ENCODE results near the gene TOX4.

The TOX4 gene

DNA sequence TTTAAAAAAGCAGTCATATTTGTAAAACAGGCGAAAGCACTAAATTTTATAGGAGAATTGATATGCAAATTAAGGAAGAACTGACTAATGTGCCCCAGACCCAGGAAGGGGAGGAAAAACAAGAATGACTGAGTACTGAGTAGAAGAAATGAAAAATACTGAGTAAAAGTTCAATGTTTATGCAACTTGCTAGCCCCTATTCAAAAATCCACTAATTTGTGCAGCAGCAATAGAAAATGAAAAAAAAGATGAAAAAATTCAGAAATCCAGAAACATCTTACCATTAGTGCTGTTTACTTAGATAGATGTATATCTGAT, 27.1 kb upstream of the TOX4 start:
- TF ChIP-seq, protein P1, sequence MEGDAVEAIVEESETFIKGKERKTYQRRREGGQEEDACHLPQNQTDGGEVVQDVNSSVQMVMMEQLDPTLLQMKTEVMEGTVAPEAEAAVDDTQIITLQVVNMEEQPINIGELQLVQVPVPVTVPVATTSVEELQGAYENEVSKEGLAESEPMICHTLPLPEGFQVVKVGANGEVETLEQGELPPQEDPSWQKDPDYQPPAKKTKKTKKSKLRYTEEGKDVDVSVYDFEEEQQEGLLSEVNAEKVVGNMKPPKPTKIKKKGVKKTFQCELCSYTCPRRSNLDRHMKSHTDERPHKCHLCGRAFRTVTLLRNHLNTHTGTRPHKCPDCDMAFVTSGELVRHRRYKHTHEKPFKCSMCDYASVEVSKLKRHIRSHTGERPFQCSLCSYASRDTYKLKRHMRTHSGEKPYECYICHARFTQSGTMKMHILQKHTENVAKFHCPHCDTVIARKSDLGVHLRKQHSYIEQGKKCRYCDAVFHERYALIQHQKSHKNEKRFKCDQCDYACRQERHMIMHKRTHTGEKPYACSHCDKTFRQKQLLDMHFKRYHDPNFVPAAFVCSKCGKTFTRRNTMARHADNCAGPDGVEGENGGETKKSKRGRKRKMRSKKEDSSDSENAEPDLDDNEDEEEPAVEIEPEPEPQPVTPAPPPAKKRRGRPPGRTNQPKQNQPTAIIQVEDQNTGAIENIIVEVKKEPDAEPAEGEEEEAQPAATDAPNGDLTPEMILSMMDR (IDR thresholded peaks at IDR 0.05; ENCODE audit: insufficient read depth, low read depth, low read length, missing control alignments): no peak
- peak overlapping the region; percentile 20 for H3K4me3 ChIP-seq (ENCODE audit: low read depth, low read length)
- DNase-seq (ENCODE audit: low read depth): no peak

DNA sequence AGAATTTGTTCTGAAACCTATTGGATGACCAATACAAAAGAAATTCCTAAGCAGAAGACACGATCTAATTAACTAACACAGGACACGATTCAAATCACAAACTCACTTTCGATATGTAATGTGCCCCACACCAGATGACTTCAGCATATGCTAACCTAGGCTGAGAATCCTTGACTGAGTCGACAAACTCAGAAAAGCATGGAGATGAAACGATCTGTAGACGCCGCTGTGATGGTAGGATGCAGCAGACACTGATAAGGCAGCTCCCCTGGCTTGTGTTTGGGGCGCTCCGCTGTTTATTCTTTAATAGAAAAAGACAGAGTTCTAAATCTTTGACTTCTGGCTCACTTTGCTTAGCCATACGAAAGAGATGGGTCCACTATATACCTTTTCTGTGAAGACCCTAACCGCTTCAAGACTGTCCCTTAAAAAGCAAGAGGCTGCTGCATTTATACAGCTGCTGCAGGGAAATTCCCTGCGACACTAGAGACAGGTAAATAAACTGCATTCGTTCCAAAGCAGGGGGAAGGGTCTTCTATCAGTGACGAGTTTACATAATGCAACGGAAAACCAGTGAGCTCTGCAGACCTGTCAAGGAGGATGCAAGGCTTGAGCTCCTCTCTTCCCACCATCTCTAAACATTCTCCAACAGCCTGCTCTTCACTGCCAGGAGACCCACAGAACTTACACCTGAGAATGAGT, 22.0 kb upstream of the TOX4 start:
- DNase-seq (ENCODE audit: low read depth): peak; percentile 21
- TF ChIP-seq, protein P1 (IDR thresholded peaks at IDR 0.05; ENCODE audit: insufficient read depth, low read depth, low read length, missing control alignments): no peak
- peak overlapping the region; percentile 90 for H3K4me3 ChIP-seq (ENCODE audit: low read depth, low read length)

DNA sequence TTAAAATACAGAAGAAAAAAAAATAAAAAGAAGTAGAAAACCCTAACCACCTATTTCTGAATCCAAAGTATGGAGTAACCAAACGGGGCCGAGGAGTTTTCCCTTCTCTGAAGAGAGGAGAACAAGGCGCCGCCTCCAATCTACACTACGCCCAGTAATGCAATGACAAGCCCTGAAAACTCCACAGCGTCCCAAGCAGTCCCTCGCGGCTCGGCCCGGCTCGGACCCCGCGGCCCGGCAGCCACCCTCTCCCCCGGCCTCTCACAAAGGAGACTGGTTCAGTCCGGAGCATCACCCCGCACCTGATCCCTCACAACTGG, 21.4 kb upstream of the TOX4 start:
- peak overlapping the region; percentile 90 for H3K4me3 ChIP-seq (ENCODE audit: low read depth, low read length)
- no peak for DNase-seq (ENCODE audit: low read depth)
- TF ChIP-seq, protein P1 (IDR thresholded peaks at IDR 0.05; ENCODE audit: insufficient read depth, low read depth, low read length, missing control alignments): no peak

DNA sequence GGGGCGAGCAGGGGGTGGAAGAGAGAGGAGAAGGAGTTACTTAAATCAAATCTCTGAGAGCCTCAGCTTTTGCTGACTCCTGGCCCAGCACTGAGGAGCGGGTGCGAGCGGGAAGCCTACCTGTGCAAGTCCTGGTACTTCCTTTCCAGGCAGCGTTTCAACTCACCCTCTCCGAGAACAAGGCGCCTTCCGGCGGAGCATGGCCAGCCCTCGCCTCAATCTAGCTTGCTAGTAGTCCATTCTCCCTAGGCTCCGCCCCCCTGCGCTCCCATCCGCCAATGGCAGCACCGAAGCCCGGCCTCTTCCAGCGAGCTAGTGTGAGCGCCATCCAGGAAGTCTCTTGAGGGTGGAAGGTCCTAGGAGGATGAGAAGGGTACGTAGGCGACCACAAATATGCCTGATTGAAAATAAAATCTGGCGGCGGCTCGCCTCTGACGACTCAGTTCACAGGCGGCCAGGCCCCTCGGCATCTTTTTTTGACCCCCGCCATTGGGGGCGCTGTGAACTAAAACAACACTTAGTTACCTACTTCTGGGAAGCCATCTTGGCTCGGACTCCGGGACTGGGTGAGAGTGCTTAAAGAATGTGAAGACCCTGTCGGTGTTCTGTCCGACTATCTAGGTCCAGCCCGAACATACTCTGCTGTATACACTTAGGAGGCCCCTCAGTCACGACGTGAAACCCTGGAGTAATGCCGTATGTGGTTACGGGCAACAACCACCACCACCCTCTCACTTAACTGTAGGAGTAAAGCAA, 20.9 kb upstream of the TOX4 start, which contains the start of gene CHD8:
Gene CHD8 (minus strand): TSS at position 212 of the 756 bp plus-strand sequence. CDS start 24,480 bp downstream, outside the sequence.
- TF ChIP-seq, protein P1 (IDR thresholded peaks at IDR 0.05; ENCODE audit: insufficient read depth, low read depth, low read length, missing control alignments): peak; percentile 62
- DNase-seq (ENCODE audit: low read depth): peak; percentile 100
- H3K4me3 ChIP-seq (ENCODE audit: low read depth, low read length): peak within 1 kb of the TSS; percentile 90

DNA sequence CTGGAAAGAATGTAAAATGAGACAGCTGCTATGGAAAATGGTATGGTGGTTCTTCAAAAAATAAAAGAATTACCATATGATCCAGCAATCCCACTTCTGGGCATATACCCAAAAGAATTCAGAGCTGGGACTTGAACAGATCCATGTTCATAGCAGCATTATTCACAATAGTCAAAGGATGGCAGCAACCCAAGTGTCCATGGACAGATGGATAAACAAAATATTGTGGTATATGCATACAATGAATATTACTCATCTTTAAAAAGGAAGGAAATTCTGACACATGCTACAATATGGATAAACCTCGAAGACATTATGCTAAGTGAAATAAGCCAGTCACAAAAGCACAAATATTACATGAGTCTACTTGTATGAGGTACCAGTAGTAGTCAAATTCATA, 9.4 kb upstream of the TOX4 start:
- no peak overlapping the region for H3K4me3 ChIP-seq (ENCODE audit: low read depth, low read length)
- TF ChIP-seq, protein P1 (IDR thresholded peaks at IDR 0.05; ENCODE audit: insufficient read depth, low read depth, low read length, missing control alignments): no peak
- DNase-seq (ENCODE audit: low read depth): no peak

DNA sequence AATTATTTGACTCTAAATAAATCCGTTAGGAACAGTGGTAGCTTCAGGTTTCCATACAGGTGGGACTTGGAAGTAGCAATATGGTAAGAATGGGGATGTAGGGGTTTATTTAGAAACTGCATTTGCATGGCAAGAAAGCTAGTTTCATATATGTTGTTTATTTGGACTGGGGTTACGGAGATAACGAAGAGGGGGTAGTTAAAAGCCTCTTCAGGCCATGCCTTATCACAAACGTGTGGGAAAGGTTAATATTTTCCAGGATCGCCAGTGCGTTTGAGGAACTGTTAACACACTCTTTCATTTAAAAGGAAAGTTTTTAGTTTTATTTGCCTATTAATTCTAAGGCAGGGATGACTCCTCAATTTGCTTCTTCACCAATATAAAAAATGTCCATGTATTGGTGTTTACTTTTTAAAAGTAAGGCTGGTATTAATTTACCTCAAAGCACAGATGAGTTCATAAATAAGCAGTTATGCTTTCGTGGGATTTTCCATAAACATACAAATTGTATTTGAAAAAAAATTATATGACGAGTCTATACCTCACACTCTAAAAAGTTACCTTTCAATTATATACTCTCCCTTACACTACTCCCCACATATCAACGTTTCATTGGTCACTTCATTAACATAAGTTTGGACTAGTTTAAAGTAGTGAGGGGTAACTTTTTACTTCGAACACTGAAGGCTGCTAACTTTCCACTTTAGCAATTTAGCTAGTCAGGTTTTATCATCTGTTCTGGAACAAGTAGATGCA, 1.1 kb upstream of the TOX4 start:
- no peak for DNase-seq (ENCODE audit: low read depth)
- peak overlapping the region; percentile 80 for H3K4me3 ChIP-seq (ENCODE audit: low read depth, low read length)
- TF ChIP-seq, protein P1 (IDR thresholded peaks at IDR 0.05; ENCODE audit: insufficient read depth, low read depth, low read length, missing control alignments): no peak

Measured in GM12865 (cell line).